ENCODE results near the gene PTPRE.

DNA sequence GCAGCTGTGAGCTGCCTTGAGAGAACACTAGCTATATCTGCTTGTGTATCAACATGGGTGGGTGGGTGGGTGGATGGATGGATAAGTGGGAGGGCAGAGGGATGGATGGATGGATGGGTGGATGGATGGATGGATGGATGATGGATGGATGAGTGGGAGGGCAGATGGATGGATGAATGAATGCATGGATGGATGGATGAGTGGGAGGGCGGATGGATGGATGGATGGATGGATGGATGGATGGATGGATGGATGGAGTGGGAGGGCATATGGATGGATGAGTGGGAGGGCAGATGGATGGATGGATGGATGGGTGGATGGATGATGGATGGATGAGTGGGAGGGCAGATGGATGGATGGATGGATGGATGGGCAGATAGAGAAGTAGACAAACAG lies 143.2 kb downstream of the PTPRE start:
- TF ChIP-seq CTCF (conservative IDR thresholded peaks at IDR 0.05; ENCODE audit: low read depth, low read length) = no peak
- TF ChIP-seq EZH2 (IDR thresholded peaks at IDR 0.05; ENCODE audit: borderline replicate concordance, low read depth, low read length, poor library complexity, severe bottlenecking) = no peak

Measured in A673 (cell line).